ENCODE results near the gene HNRNPA2B1. TPM values are rescaled to one million over a fixed set of nuclear protein-coding genes. Genes with fewer than 3 reads are reported as not detected.

The HNRNPA2B1 gene
- total RNA-seq: 100 to 1,000 TPM; 123 to 362 (median 208) TPM

DNA sequence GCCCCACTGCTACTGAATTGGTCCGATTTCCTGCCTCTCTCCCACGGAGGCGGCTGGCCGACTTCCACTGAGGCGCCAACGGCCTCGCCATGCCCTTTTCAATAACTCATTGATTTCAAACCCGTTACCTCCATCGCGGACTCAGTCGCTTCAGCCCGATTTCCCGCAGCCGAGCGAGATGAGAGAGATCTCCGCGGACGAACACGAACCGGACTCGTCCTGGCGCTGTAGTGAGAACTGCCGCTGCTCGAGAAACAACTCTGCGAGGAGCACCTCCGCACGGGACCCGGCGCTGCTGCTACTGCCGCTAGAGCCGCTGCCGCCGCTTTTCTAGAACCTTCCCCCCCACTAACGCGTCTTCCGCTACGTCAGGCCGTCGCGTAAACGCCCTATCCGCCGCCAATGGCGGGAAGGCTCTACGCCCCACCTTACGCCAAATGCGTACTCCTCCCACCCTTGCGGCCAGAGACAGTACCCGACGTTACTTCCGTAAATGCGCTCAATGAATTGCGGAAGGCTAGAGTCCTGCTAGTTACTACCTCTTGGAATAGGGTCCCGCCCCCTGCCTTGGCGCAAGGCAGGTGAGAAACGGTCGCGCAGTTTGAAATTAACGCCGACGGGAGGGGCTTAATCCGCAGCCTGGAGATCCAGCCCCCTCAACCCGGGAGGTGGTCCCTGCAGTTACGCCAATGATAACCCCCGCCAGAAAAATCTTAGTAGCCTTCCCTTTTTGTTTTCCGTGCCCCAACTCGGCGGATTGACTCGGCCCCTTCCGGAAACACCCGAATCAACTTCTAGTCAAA is at the start of gene HNRNPA2B1:
HNRNPA2B1 (minus strand) TSS at position 303 of the 803 bp plus-strand sequence; CDS start at position 134, 169 bp downstream.
- WGBS, 2 donors (ENCODE audit: low coverage in 1 of 2): 0 to 1% methylated on average over 5 to 54 of the region's 71 CpGs
- peaks cover 0 to 20% (median 6%) of the 10 kb centered on the region in 4 donors for H3K36me3 ChIP-seq
- peak within 1 kb of the TSS; percentile 97 to 100 (median 99) for H3K27ac ChIP-seq
- no peaks in the 10 kb centered on the region for H3K27me3 ChIP-seq
- TF ChIP-seq EP300 (IDR thresholded peaks at IDR 0.05; ENCODE audit: low read depth) (peak; percentile 57), POLR2AphosphoS5 (IDR thresholded peaks at IDR 0.05) (peak; percentile 100), POLR2A (IDR thresholded peaks at IDR 0.05) (peak; percentile 100)
- TF ChIP-seq, protein P1, sequence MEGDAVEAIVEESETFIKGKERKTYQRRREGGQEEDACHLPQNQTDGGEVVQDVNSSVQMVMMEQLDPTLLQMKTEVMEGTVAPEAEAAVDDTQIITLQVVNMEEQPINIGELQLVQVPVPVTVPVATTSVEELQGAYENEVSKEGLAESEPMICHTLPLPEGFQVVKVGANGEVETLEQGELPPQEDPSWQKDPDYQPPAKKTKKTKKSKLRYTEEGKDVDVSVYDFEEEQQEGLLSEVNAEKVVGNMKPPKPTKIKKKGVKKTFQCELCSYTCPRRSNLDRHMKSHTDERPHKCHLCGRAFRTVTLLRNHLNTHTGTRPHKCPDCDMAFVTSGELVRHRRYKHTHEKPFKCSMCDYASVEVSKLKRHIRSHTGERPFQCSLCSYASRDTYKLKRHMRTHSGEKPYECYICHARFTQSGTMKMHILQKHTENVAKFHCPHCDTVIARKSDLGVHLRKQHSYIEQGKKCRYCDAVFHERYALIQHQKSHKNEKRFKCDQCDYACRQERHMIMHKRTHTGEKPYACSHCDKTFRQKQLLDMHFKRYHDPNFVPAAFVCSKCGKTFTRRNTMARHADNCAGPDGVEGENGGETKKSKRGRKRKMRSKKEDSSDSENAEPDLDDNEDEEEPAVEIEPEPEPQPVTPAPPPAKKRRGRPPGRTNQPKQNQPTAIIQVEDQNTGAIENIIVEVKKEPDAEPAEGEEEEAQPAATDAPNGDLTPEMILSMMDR (IDR thresholded peaks at IDR 0.05): peak in 4 of 5 experiments; percentile 7 to 55 (median 30)
- no peaks in the 10 kb centered on the region for H3K9me3 ChIP-seq
- H3K4me3 ChIP-seq: peak within 1 kb of the TSS; percentile 78 to 98 (median 86)
- intact Hi-C loops (cut with DNase I; ENCODE audit: low total_unique reads): loop anchor here (2.0 to 10.0 kb wide), 2 partner anchors 164 to 344 kb away; no protein-coding TSS in a partner anchor
- in situ Hi-C loops (cut with MboI; ENCODE audit: low pct_ligation_motif_present in 1 of 4, low pct_unique_long_range_greater_than_20kb in 1 of 4, low sequenced_read_pairs in 3 of 4): no loop called here
- peak; percentile 97 for DNase-seq
- H3K4me1 ChIP-seq: peaks cover 34 to 56% (median 41%) of the 10 kb centered on the region in 4 donors

DNA sequence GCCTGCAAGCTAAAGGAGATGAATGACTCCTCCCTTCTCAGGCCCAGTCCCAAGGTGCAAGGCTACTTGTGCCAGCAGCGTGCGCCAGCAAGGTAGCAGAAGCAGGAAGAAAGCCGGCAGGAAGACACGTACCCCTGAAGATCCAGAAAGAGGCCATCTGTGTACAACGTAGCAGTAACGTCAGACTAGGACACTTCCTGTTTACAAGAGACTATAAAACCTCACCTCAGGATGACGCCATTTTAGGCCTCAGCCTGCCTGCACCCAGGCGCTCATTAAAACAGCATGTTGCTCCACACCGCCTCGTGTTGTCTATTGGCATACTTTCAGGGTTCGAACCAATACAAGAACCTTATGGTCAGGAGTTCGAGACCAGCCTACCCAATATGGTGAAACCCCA is 49.7 kb upstream of the HNRNPA2B1 start:
- no peak overlapping the region for H3K4me3 ChIP-seq
- 86% methylated on average over 12 of the region's 12 CpGs; no CpG with 5 or more reads in 1 of the 2 donors for WGBS, 2 donors (ENCODE audit: low coverage in 1 of 2)
- TF ChIP-seq POLR2AphosphoS5 (IDR thresholded peaks at IDR 0.05): no peak
- no peak for TF ChIP-seq EP300 (IDR thresholded peaks at IDR 0.05; ENCODE audit: low read depth)
- TF ChIP-seq, protein P1 (IDR thresholded peaks at IDR 0.05): no peak
- TF ChIP-seq POLR2A (IDR thresholded peaks at IDR 0.05): no peak
- no peaks in the 10 kb centered on the region for H3K9me3 ChIP-seq
- intact Hi-C loops (cut with DNase I; ENCODE audit: low total_unique reads) (no loop called here), in situ Hi-C loops (cut with MboI; ENCODE audit: low pct_ligation_motif_present in 1 of 4, low pct_unique_long_range_greater_than_20kb in 1 of 4, low sequenced_read_pairs in 3 of 4) (no loop called here)
- H3K27ac ChIP-seq: no peak overlapping the region
- no peak for DNase-seq
- no peaks in the 10 kb centered on the region for H3K27me3 ChIP-seq
- no peaks in the 10 kb centered on the region for H3K4me1 ChIP-seq
- no peaks in the 10 kb centered on the region for H3K36me3 ChIP-seq

DNA sequence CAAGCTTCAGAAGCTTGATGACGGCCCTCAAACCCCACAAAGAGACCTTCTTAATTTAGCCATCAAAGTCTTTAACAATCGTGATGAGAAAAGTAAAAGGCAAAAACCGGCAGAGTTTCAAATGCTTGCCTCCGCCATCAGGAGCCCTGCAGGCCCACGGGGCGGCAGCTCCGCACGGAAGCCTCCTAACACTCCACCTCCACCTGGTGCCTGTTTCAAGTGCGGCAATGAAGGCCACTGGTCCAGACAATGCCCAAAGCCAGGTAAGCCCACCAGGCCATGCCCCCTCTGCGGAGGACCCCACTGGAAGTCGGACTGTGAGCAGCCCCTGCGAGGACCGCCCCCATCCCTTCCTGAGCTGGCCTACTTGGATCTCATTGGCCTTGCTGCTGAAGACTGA is 44.6 kb upstream of the HNRNPA2B1 start:
- Histone ChIP-seq H3K4me3 (no peak overlapping the region), H3K4me1 (no peaks in the 10 kb centered on the region), H3K27me3 (no peaks in the 10 kb centered on the region), H3K27ac (no peak overlapping the region), H3K9me3 (no peaks in the 10 kb centered on the region), H3K36me3 (no peaks in the 10 kb centered on the region)
- 95 to 100% methylated on average over 2 to 13 of the region's 13 CpGs for WGBS, 2 donors (ENCODE audit: low coverage in 1 of 2)
- TF ChIP-seq, protein P1 (IDR thresholded peaks at IDR 0.05): no peak
- TF ChIP-seq POLR2A (IDR thresholded peaks at IDR 0.05) (no peak), POLR2AphosphoS5 (IDR thresholded peaks at IDR 0.05) (no peak), EP300 (IDR thresholded peaks at IDR 0.05; ENCODE audit: low read depth) (no peak)
- intact Hi-C loops (cut with DNase I; ENCODE audit: low total_unique reads) (no loop called here), in situ Hi-C loops (cut with MboI; ENCODE audit: low pct_ligation_motif_present in 1 of 4, low pct_unique_long_range_greater_than_20kb in 1 of 4, low sequenced_read_pairs in 3 of 4) (no loop called here)
- no peak for DNase-seq

DNA sequence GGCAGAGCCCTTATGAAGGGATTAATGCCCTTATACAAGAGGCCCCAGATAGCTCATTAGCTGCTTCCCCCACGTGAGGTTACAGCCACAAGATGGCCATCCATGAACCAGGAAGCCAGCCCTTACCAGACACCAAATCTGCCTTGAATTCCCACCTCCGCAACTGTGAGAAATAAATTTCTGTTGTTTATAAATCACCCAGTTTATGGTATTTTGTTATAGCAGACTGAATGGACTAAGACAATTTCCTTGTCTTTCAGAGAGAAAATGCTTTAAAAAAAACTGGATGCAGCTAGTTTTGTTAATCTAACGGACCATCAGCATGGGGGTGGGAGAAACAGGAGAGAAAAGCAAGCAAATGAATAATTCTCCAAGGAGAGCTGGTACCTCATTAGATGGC is 37.5 kb upstream of the HNRNPA2B1 start:
- DNase-seq: no peak
- Histone ChIP-seq H3K9me3 (no peaks in the 10 kb centered on the region), H3K27me3 (no peaks in the 10 kb centered on the region), H3K4me3 (no peak overlapping the region), H3K36me3 (no peaks in the 10 kb centered on the region), H3K27ac (no peak overlapping the region), H3K4me1 (no peaks in the 10 kb centered on the region)
- intact Hi-C loops (cut with DNase I; ENCODE audit: low total_unique reads) (no loop called here), in situ Hi-C loops (cut with MboI; ENCODE audit: low pct_ligation_motif_present in 1 of 4, low pct_unique_long_range_greater_than_20kb in 1 of 4, low sequenced_read_pairs in 3 of 4) (no loop called here)
- 60 to 61% methylated on average over 2 to 3 of the region's 3 CpGs for WGBS, 2 donors (ENCODE audit: low coverage in 1 of 2)
- TF ChIP-seq, protein P1 (IDR thresholded peaks at IDR 0.05): no peak
- TF ChIP-seq EP300 (IDR thresholded peaks at IDR 0.05; ENCODE audit: low read depth): no peak
- TF ChIP-seq POLR2A (IDR thresholded peaks at IDR 0.05): no peak
- no peak for TF ChIP-seq POLR2AphosphoS5 (IDR thresholded peaks at IDR 0.05)

All from transverse colon (tissue), 4 donors.